Ascending aorta (tissue), 2 donors: ENCODE data around the gene TCF3. TPM values are rescaled to one million over a fixed set of nuclear protein-coding genes. Genes with fewer than 3 reads are reported as not detected.
"Not testable (repeated sequence)": the region's sequence is repeated elsewhere in the genome, so short reads cannot be mapped to it uniquely, and the experiment has no call there.

Source experiments
- DNase-seq, 2 donors: peaks; one replicate each; pipeline ENCODE4 v3.0.0-alpha.2; 2019; ENCODE audit warnings: low spot score in 2 of 2
- H3K27ac ChIP-seq, 2 donors: fragments of 200-600 bp; sonication (generic); one replicate each; pipeline ENCODE4 v1.5.1; 2016 to 2017; ENCODE audit warnings: mild to moderate bottlenecking in 1 of 2
- H3K27me3 ChIP-seq: fragments of 200-600 bp; sonication (generic); one replicate; pipeline ENCODE4 v1.5.1; 2017
- H3K36me3 ChIP-seq, 2 donors: fragments of 200-600 bp; sonication (generic); one replicate each; pipeline ENCODE4 v1.5.1; 2016
- H3K4me1 ChIP-seq, 2 donors: fragments of 200-600 bp; sonication (generic); one replicate each; pipeline ENCODE4 v1.5.1; 2016 to 2017; ENCODE audit warnings: mild to moderate bottlenecking in 1 of 2
- H3K4me3 ChIP-seq, 2 donors: fragments of 200-600 bp; sonication (generic); one replicate each; pipeline ENCODE4 v1.5.1; 2016 to 2017; ENCODE audit warnings: mild to moderate bottlenecking in 1 of 2
- H3K9me3 ChIP-seq, 2 donors: fragments of 200-600 bp; sonication (generic); one replicate each; pipeline ENCODE4 v1.5.1; 2016
- intact Hi-C: fragments of 100-400 bp; cut with DNase I; formaldehyde crosslinking; loops from one replicate; pipeline ENCODE4 v1.15.1; 2023
- total RNA-seq: library from RNA; depleted of rRNA; stranded (reverse); fragments of >200 nt; gene quantifications from one replicate; pipeline ENCODE4 v1.1.0, GENCODE V29; 2016
- TF ChIP-seq, protein P1 (sequence below), 3 experiments: fragments of 200-600 bp in 2 of 3; fragments of 450-650 bp in 1 of 3; sonication (generic) in 2 of 3; IDR thresholded peaks; one replicate each; pipeline ENCODE4 v1.5.1; 2016 to 2019; ENCODE audit warnings: antibody characterized with exemption in 3 of 3, mild to moderate bottlenecking in 1 of 3, moderate library complexity in 1 of 3

The TCF3 gene
- total RNA-seq, 1 donor from 2014 or later, result 209 TPM

DNA sequence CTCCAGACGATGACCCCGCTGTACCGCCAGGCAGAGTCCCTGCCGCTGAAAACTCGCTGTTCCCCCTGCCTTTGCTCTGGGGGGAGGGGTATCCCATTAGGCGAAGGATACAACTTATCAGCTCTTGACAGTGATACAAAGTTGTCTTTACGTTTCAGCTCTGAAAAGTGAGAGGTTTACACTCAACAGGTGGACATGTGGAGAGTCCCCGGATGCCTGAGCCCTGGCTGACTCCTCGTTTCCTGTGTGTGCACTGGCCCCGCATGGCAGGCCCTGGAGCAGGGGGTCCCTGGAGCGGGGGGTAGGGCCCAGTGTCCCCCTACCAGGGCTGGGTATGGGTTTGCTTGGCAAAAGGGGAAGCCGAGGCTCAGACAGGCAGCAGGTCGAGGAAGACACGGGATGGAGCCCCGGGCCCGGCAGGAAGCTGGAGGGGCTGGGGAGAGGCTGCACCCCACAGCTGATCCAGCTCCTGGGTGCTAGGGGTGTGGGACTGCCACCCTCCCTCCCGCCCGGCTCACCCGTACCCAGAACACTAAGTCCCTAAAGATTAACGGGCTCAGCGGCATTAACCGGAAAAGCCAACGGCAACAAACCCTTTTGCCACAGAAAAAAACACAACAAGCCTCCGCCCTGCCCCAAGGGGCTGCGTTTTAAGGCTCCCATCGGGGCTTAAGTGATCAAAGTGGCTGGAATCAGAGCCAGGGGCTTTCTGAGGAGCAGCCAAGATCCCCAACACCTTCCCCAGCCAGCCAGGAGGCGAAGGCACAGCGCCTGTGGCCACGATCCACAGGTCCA is 5.6 kb downstream of the TCF3 start:
- TF ChIP-seq, protein P1, sequence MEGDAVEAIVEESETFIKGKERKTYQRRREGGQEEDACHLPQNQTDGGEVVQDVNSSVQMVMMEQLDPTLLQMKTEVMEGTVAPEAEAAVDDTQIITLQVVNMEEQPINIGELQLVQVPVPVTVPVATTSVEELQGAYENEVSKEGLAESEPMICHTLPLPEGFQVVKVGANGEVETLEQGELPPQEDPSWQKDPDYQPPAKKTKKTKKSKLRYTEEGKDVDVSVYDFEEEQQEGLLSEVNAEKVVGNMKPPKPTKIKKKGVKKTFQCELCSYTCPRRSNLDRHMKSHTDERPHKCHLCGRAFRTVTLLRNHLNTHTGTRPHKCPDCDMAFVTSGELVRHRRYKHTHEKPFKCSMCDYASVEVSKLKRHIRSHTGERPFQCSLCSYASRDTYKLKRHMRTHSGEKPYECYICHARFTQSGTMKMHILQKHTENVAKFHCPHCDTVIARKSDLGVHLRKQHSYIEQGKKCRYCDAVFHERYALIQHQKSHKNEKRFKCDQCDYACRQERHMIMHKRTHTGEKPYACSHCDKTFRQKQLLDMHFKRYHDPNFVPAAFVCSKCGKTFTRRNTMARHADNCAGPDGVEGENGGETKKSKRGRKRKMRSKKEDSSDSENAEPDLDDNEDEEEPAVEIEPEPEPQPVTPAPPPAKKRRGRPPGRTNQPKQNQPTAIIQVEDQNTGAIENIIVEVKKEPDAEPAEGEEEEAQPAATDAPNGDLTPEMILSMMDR (IDR thresholded peaks at IDR 0.05), result no peak
- H3K4me3 ChIP-seq, result no peak overlapping the region
- H3K36me3 ChIP-seq, result peaks cover 11 to 30% of the 10 kb centered on the region in 2 donors
- intact Hi-C loops, result no loop called here
- H3K27ac ChIP-seq, result no peak overlapping the region
- DNase-seq, result no peak
- peaks cover 0 to 14% of the 10 kb centered on the region in 2 donors for H3K4me1 ChIP-seq
- H3K27me3 ChIP-seq, result no peaks in the 10 kb centered on the region
- no peaks in the 10 kb centered on the region for H3K9me3 ChIP-seq

DNA sequence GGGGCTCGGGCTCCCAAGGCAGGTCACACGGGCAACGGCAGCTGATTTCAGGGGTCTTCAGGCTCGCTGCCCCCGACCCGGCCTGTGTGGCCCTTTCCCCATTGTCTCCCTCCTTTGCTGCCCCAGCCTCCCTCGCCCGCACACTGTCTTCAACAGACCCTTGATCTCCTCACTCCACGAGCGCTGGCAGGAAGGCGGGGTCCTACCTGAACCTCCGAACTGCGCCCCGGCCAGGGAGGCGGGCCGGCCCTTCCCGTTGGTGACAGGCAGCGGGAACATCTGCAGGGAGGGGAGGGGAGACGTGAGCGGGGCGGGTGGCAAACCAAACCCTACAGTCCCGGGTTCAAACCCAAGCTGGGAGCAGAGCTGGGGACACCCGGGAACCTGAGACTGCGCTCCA is 6.3 kb downstream of the TCF3 start:
- Histone ChIP-seq H3K27me3 (no peaks in the 10 kb centered on the region), H3K4me1 (peaks cover 0 to 14% of the 10 kb centered on the region in 2 donors), H3K27ac (no peak overlapping the region), H3K4me3 (no peak overlapping the region), H3K36me3 (peaks cover 11 to 37% of the 10 kb centered on the region in 2 donors), H3K9me3 (no peaks in the 10 kb centered on the region)
- TF ChIP-seq, protein P1 (IDR thresholded peaks at IDR 0.05), result no peak
- intact Hi-C loops, result no loop called here
- DNase-seq, result no peak

DNA sequence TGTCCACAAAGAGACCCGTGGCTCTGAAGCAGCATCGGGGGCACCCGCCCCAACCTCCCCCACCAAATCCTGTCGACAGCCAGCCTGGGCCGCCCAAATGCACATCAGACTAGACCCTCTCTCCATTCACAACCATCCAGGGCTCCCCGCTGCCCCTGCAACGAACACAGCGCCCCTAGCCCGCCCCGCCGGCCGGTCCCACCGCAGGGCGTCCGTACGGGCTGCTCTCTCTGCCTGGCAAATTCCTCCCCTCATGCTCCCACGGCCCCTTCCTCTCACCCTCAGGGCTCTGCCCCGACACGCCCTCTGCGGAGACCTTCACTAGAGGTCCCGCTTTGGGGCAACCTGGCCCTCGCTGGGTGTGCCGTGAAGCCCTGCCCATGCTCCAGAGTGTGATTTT is 7.1 kb downstream of the TCF3 start:
- Histone ChIP-seq H3K27me3 (no peaks in the 10 kb centered on the region), H3K4me3 (no peak overlapping the region), H3K9me3 (no peaks in the 10 kb centered on the region), H3K4me1 (peaks cover 0 to 5% of the 10 kb centered on the region in 2 donors), H3K36me3 (peaks cover 11 to 37% of the 10 kb centered on the region in 2 donors), H3K27ac (no peak overlapping the region)
- no peak for DNase-seq
- intact Hi-C loops, result no loop called here
- TF ChIP-seq, protein P1 (IDR thresholded peaks at IDR 0.05), result no peak

DNA sequence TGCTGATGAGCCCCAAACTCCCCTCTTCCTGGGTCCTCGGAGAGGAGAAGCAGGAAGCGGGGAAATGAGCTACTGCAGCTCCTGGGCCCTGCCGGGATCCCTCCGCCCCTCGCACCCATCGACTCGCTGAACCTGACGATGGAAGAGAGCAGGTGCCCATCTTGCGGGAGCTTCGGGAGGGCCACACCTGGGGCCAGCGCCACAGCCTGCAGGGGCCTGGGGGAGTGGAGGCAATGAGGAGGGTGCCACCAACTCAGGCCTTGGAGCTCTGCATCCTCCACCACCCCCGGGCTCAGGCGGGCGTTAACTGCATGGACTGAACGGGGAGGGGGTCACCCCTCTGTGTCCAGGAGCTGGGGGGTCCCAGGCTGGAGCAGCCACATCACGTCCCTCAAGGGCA is 8.3 kb downstream of the TCF3 start:
- peaks cover 11 to 37% of the 10 kb centered on the region in 2 donors for H3K36me3 ChIP-seq
- H3K27ac ChIP-seq, result no peak overlapping the region
- no peak overlapping the region for H3K4me3 ChIP-seq
- no peak for DNase-seq
- H3K27me3 ChIP-seq, result no peaks in the 10 kb centered on the region
- TF ChIP-seq, protein P1 (IDR thresholded peaks at IDR 0.05), result no peak
- no peaks in the 10 kb centered on the region for H3K9me3 ChIP-seq
- intact Hi-C loops, result no loop called here
- H3K4me1 ChIP-seq, result no peaks in the 10 kb centered on the region

DNA sequence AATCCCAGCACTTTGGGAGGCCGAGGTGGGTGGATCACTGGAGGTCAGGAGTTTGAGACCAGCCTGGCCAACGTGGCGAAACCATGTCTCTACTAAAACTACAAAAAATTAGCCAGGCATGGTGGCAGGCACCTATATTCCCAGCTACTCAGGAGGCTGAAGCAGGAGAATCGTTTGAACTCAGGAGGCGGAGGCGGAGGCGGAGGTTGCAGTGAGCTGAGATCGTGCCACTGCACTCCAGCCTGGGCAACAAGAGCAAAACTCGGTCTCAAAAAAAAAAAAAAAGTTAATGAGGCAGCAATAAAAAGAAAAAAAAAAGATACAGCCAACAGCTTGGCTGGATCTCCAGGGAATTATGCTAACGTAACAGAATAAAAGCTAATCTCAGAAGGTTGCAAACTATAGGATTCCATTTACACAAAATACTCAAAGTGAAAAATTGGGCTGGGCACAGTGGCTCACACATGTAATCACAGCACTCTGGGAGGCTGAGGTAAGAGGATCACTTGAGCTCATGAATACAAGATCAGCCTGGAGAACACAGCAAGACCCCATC is 11.4 kb downstream of the TCF3 start:
- DNase-seq, H3K4me3 ChIP-seq, intact Hi-C loops, H3K27ac ChIP-seq, H3K27me3 ChIP-seq, H3K9me3 ChIP-seq, H3K4me1 ChIP-seq: not testable (repeated sequence)
- H3K36me3 ChIP-seq, result peaks cover 17 to 37% of the 10 kb centered on the region in 2 donors
